Activated CD8-positive, alpha-beta T cell treated with anti-CD3 and anti-CD28 coated beads for 36 hours (primary cell): ENCODE measurements around the gene SLC39A3. TPM values are rescaled to one million over a fixed set of nuclear protein-coding genes. Genes with fewer than 3 reads are reported as not detected.

Experiments
- ATAC-seq: fragments of 200-7000 bp; cut with Tn5 transposase; one replicate; pipeline ENCODE4 v1.10.0; 2021; ENCODE audit warnings: mild to moderate bottlenecking, moderate library complexity
- CTCF ChIA-PET: fragments of 350-600 bp; sonication (Branson Sonifier 250); formaldehyde crosslinking; loops from one replicate; lab custom pipeline; 2021; ENCODE audit warnings: antibody characterized with exemption; lab: Charles Lee
- POLR2A ChIA-PET: fragments of 350-600 bp; sonication (Branson Sonifier 250); formaldehyde crosslinking; loops from one replicate; lab custom pipeline; 2021; ENCODE audit warnings: antibody characterized with exemption; lab: Charles Lee
- DNase-seq: peaks from one replicate; pipeline ENCODE4 v3.0.0-alpha.2; 2020
- H3K27ac Mint-ChIP-seq: one replicate; pipeline ENCODE4 v1.8.0; 2021; ENCODE audit warnings: mild to moderate bottlenecking, mixed read lengths
- H3K27me3 Mint-ChIP-seq: one replicate; pipeline ENCODE4 v1.8.0; 2021; ENCODE audit warnings: mixed read lengths
- H3K36me3 Mint-ChIP-seq: one replicate; pipeline ENCODE4 v1.8.0; 2021; ENCODE audit warnings: low read depth, mixed read lengths
- H3K4me1 Mint-ChIP-seq: one replicate; pipeline ENCODE4 v1.8.0; 2021; ENCODE audit warnings: low read depth, mixed read lengths
- H3K4me3 Mint-ChIP-seq: one replicate; pipeline ENCODE4 v1.8.0; 2021; ENCODE audit warnings: mild to moderate bottlenecking, moderate library complexity, mixed read lengths
- H3K9me3 Mint-ChIP-seq: one replicate; pipeline ENCODE4 v1.8.0; 2021; ENCODE audit warnings: mixed read lengths
- CTCF ChIP-seq: fragments of 200-600 bp; IDR thresholded peaks from one replicate; pipeline ENCODE4 v1.8.0; 2022; ENCODE audit warnings: antibody characterized with exemption, mild to moderate bottlenecking
- intact Hi-C: fragments of 100-400 bp; cut with micrococcal nuclease; formaldehyde crosslinking; loops from one replicate; pipeline ENCODE4 v1.10.0; 2022
- total RNA-seq, 2 experiments: library from RNA; stranded (reverse); gene quantifications; one replicate each; pipeline ENCODE4 v1.2.3, GENCODE V29; 2021

The SLC39A3 gene
- total RNA-seq, 2 experiments from 2014 or later = 35.5 to 38.1 TPM

- POLR2A ChIA-PET = no interaction called here
- intact Hi-C loops = no loop called here
- no peak overlapping the region for H3K4me3 Mint-ChIP-seq
- no peaks in the 10 kb centered on the region for H3K9me3 Mint-ChIP-seq
- ATAC-seq (no peak), DNase-seq (no peak)
- H3K27me3 Mint-ChIP-seq = no peaks in the 10 kb centered on the region
- no peaks in the 10 kb centered on the region for H3K36me3 Mint-ChIP-seq
- TF ChIP-seq CTCF = no peak
- no peak overlapping the region for H3K27ac Mint-ChIP-seq
- CTCF ChIA-PET = interaction anchor here (0.7 to 1.6 kb wide), 2 partner anchors 55 to 187 kb away, joined by 3 to 6 read pairs; no protein-coding TSS in a partner anchor
- peaks cover 14% of the 10 kb centered on the region for H3K4me1 Mint-ChIP-seq
Observed at GRCh38 chr19:2703691-2704216, 36.1 kb downstream of the SLC39A3 start.

DNA sequence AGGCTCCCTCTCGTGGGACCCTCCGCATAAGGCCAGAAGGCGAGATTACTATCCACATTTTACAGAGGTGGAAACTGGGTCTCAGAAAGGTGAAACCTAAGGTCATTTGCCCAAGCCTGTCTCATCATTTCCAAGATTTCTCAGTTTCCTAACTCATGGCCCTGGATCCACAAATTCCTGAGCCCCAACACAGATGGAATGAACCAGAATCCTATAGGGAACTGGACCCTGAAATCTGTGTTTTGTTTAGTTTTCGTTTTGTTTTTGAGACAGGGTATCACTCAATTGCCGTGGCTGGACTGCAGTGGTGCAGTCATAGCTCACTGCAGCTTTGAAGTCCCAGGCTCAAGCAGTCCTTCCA lies 36.8 kb downstream of the SLC39A3 start:
- no peak overlapping the region for H3K27ac Mint-ChIP-seq
- no peak for TF ChIP-seq CTCF
- peak overlapping the region; percentile 56 for H3K4me3 Mint-ChIP-seq
- ChIA-PET POLR2A (no interaction called here), CTCF (interaction anchor here (0.7 to 1.6 kb wide), 2 partner anchors 54 to 188 kb away, joined by 3 to 6 read pairs; no protein-coding TSS in a partner anchor)
- intact Hi-C loops = no loop called here
- H3K4me1 Mint-ChIP-seq = peaks cover 17% of the 10 kb centered on the region
- no peaks in the 10 kb centered on the region for H3K9me3 Mint-ChIP-seq
- H3K27me3 Mint-ChIP-seq = no peaks in the 10 kb centered on the region
- no peak for ATAC-seq
- no peak for DNase-seq
- no peaks in the 10 kb centered on the region for H3K36me3 Mint-ChIP-seq

GRCh38 chr19:2702170-2703076 lies 37.4 kb downstream of the SLC39A3 start, which contains the start of gene GNG7:
GNG7 (minus strand) TSS chr19:2702694; CDS start chr19:2520688, 182,006 bp downstream.
- H3K27me3 Mint-ChIP-seq = no peaks in the 10 kb centered on the region
- DNase-seq (peak; percentile 95), ATAC-seq (peak; percentile 100)
- POLR2A ChIA-PET = interaction anchor here (1.0 kb wide), 1 partner anchor 199 kb away, joined by 4 read pairs; no protein-coding TSS in a partner anchor
- intact Hi-C loops = no loop called here
- peak within 1 kb of the TSS; percentile 56 for H3K4me3 Mint-ChIP-seq
- CTCF ChIA-PET = interaction anchor here (1.6 to 1.9 kb wide), 3 partner anchors 47 to 54 kb away, joined by 6 to 15 read pairs (median 13); no protein-coding TSS in a partner anchor
- no peak for TF ChIP-seq CTCF
- H3K9me3 Mint-ChIP-seq = no peaks in the 10 kb centered on the region
- no peak within 1 kb of the TSS for H3K27ac Mint-ChIP-seq
- H3K4me1 Mint-ChIP-seq = peaks cover 17% of the 10 kb centered on the region
- H3K36me3 Mint-ChIP-seq = no peaks in the 10 kb centered on the region

GRCh38 chr19:2701361-2702169 lies 38.3 kb downstream of the SLC39A3 start:
- DNase-seq (no peak), ATAC-seq (no peak)
- Mint-ChIP-seq H3K27ac (no peak overlapping the region), H3K36me3 (no peaks in the 10 kb centered on the region), H3K9me3 (no peaks in the 10 kb centered on the region), H3K4me3 (peak overlapping the region; percentile 52), H3K4me1 (peaks cover 17% of the 10 kb centered on the region), H3K27me3 (no peaks in the 10 kb centered on the region)
- intact Hi-C loops = no loop called here
- CTCF ChIA-PET = interaction anchor here (0.9 to 1.9 kb wide), 3 partner anchors 39 to 53 kb away, joined by 3 to 15 read pairs (median 13); no protein-coding TSS in a partner anchor
- TF ChIP-seq CTCF = no peak
- POLR2A ChIA-PET = interaction anchor here (0.9 to 1.0 kb wide), 2 partner anchors 28 to 200 kb away, joined by 3 to 4 read pairs; no protein-coding TSS in a partner anchor
